ENCODE results near the gene ARHGAP9.

Gene ARHGAP9

DNA sequence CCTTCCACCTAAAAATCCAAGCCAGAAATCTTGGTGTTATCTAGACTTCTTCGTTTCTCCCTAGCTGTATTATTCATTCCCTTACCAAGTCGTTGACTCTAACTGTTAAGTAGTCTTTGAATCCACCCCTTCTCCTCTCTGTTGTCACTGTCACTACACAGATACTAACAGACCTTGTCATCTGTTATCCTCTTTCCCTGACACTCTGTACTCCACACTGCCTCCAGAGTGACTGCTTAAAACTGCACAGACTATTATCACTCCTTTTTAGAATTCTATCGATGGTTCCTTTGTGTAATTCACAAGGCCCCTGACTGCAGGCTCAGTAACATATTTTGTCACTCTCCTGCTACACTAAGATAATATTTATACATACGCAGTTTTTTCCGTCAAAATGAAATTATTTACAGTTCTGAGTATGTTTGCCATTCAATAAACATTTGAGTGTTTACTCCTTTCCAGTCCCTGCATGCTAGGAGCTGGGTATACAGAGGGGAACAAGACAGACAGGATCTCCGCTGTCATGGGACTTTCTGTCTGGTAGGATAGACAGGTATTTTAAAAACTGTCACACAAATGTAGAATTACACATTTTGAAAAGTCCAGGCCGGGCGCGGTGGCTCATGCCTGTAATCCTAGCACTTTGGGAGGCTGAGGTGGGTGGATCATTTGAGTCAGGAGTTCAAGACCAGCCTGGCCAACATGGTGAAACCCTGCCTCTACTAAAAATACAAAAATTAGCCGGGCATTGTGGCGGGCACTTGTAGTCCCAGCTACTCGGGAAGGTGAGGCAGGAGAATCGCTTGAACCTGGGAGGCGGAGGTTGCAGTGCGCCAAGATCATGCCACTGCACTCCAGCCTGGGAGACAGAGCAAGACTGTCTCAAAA, 12.0 kb upstream of the ARHGAP9 start:
- peaks cover 40% of the 10 kb centered on the region for H3K79me2 ChIP-seq (ENCODE audit: control insufficient read depth, low read length)
- TF ChIP-seq EZH2phosphoT487 (IDR thresholded peaks at IDR 0.05; ENCODE audit: borderline replicate concordance, low read length): no peak
- TF ChIP-seq, protein P1, sequence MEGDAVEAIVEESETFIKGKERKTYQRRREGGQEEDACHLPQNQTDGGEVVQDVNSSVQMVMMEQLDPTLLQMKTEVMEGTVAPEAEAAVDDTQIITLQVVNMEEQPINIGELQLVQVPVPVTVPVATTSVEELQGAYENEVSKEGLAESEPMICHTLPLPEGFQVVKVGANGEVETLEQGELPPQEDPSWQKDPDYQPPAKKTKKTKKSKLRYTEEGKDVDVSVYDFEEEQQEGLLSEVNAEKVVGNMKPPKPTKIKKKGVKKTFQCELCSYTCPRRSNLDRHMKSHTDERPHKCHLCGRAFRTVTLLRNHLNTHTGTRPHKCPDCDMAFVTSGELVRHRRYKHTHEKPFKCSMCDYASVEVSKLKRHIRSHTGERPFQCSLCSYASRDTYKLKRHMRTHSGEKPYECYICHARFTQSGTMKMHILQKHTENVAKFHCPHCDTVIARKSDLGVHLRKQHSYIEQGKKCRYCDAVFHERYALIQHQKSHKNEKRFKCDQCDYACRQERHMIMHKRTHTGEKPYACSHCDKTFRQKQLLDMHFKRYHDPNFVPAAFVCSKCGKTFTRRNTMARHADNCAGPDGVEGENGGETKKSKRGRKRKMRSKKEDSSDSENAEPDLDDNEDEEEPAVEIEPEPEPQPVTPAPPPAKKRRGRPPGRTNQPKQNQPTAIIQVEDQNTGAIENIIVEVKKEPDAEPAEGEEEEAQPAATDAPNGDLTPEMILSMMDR (IDR thresholded peaks at IDR 0.05; ENCODE audit: low read depth, low read length, poor library complexity, severe bottlenecking): peak; percentile 39
- H3K36me3 ChIP-seq (ENCODE audit: control insufficient read depth, low read length): peaks cover 62% of the 10 kb centered on the region
- H3K4me2 ChIP-seq (ENCODE audit: low read length): no peak overlapping the region
- H3K4me3 ChIP-seq (ENCODE audit: low read length): no peak overlapping the region
- no peaks in the 10 kb centered on the region for H3K27me3 ChIP-seq (ENCODE audit: control insufficient read depth, low read length)
- H3K4me1 ChIP-seq (ENCODE audit: control insufficient read depth, low read length): peaks cover 19% of the 10 kb centered on the region
- H4K20me1 ChIP-seq (ENCODE audit: control insufficient read depth, insufficient read depth, low read depth, low read length): no peaks in the 10 kb centered on the region
- no peaks in the 10 kb centered on the region for H3K9me3 ChIP-seq (ENCODE audit: control insufficient read depth, insufficient read depth, low read length)
- H3K27ac ChIP-seq (ENCODE audit: low read depth, low read length): no peak overlapping the region
- 0 out of 2 replicates have a peak, but pooled peaks cover 2% of the 10 kb centered on the region for H3F3A ChIP-seq (ENCODE audit: control insufficient read depth, insufficient read depth)
- H3K9me2 ChIP-seq (replicated peaks; ENCODE audit: control insufficient read depth, low read length): no peaks in the 10 kb centered on the region

DNA sequence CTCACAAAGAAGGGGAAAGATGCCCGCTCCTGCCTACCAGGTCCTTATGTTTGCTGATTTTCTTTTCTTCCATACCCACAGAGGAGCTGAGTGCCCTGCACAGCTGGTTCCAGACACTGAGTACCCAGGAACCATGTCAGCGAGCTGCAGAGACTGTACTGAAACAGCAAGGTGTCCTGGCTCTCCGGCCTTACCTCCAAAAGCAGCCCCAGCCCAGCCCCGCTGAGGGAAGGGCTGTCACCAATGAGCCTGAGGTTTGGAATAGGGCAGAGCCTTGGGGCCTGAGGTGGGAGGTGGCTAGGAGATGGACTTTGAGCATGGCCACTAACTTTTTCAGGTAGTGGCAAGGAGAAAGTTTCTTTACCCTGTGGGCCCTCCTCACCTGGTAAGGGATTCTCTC, 10.5 kb upstream of the ARHGAP9 start:
- Histone ChIP-seq H4K20me1 (ENCODE audit: control insufficient read depth, insufficient read depth, low read depth, low read length) (no peaks in the 10 kb centered on the region), H3K27ac (ENCODE audit: low read depth, low read length) (no peak overlapping the region), H3K4me1 (ENCODE audit: control insufficient read depth, low read length) (peaks cover 19% of the 10 kb centered on the region), H3K4me2 (ENCODE audit: low read length) (peak overlapping the region; percentile 8; the same call in 1 of the 2 replicates), H3K36me3 (ENCODE audit: control insufficient read depth, low read length) (peaks cover 52% of the 10 kb centered on the region), H3K79me2 (ENCODE audit: control insufficient read depth, low read length) (peaks cover 40% of the 10 kb centered on the region), H3K9me3 (ENCODE audit: control insufficient read depth, insufficient read depth, low read length) (no peaks in the 10 kb centered on the region), H3K9me2 (replicated peaks; ENCODE audit: control insufficient read depth, low read length) (no peaks in the 10 kb centered on the region), H3K27me3 (ENCODE audit: control insufficient read depth, low read length) (no peaks in the 10 kb centered on the region), H3K4me3 (ENCODE audit: low read length) (no peak overlapping the region), H3F3A (ENCODE audit: control insufficient read depth, insufficient read depth) (0 out of 2 replicates have a peak, but pooled peaks cover 5% of the 10 kb centered on the region)
- TF ChIP-seq EZH2phosphoT487 (IDR thresholded peaks at IDR 0.05; ENCODE audit: borderline replicate concordance, low read length): no peak
- TF ChIP-seq, protein P1 (IDR thresholded peaks at IDR 0.05; ENCODE audit: low read depth, low read length, poor library complexity, severe bottlenecking): no peak

DNA sequence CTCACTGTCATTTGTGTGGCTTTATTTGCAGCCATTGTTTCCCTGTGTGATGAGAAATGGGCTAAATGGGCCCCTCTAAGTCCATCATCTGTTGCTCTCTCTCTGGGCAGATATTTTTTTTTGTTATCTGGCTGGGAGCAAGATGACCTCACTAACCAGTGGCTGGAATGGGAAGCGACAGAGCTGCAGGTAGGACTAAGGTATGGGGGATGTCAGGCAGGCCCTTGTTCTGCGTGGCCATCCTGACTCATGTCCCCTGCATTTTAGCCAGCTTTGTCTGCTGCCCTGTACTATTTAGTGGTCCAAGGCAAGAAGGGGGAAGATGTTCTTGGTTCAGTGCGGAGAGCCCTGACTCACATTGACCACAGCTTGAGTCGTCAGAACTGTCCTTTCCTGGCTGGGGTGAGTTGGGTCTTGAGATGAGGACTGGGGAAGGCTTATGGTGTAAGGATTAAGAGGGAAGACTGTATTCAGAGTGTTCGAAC, 9.5 kb upstream of the ARHGAP9 start:
- H3K36me3 ChIP-seq (ENCODE audit: control insufficient read depth, low read length): peaks cover 52% of the 10 kb centered on the region
- no peaks in the 10 kb centered on the region for H3K27me3 ChIP-seq (ENCODE audit: control insufficient read depth, low read length)
- peak overlapping the region; percentile 87 for H3K4me3 ChIP-seq (ENCODE audit: low read length)
- H3K9me2 ChIP-seq (replicated peaks; ENCODE audit: control insufficient read depth, low read length): no peaks in the 10 kb centered on the region
- no peaks in the 10 kb centered on the region for H4K20me1 ChIP-seq (ENCODE audit: control insufficient read depth, insufficient read depth, low read depth, low read length)
- H3K4me2 ChIP-seq (ENCODE audit: low read length): peak overlapping the region; percentile 81
- H3K9me3 ChIP-seq (ENCODE audit: control insufficient read depth, insufficient read depth, low read length): no peaks in the 10 kb centered on the region
- 0 out of 2 replicates have a peak, but pooled peaks cover 5% of the 10 kb centered on the region for H3F3A ChIP-seq (ENCODE audit: control insufficient read depth, insufficient read depth)
- no peak overlapping the region for H3K27ac ChIP-seq (ENCODE audit: low read depth, low read length)
- no peak for TF ChIP-seq EZH2phosphoT487 (IDR thresholded peaks at IDR 0.05; ENCODE audit: borderline replicate concordance, low read length)
- TF ChIP-seq, protein P1 (IDR thresholded peaks at IDR 0.05; ENCODE audit: low read depth, low read length, poor library complexity, severe bottlenecking): no peak
- peaks cover 19% of the 10 kb centered on the region for H3K4me1 ChIP-seq (ENCODE audit: control insufficient read depth, low read length)
- peaks cover 40% of the 10 kb centered on the region for H3K79me2 ChIP-seq (ENCODE audit: control insufficient read depth, low read length)
